ENCODE data around the gene APOA1. TPM values are rescaled to one million over a fixed set of nuclear protein-coding genes. Genes with fewer than 3 reads are reported as not detected.

APOA1 gene
- total and polyA plus RNA-seq, 10 of the 15 experiments (the other 5 are each of a cell fraction or from before 2014, with no cell fraction given) = 0.10 to 2.4 (median 0.24) TPM; not detected in 3

- DNase-seq (ENCODE audit: low read depth, low spot score) (no peak), ATAC-seq (no peak), FAIRE-seq (no peak)
- H3K79me2 ChIP-seq (ENCODE audit: control insufficient read depth, insufficient read depth, low read length) = no peaks in the 10 kb centered on the region
- H4K20me1 ChIP-seq (ENCODE audit: control insufficient read depth, insufficient read depth) = no peaks in the 10 kb centered on the region
- 37% methylated on average over 5 of the region's 5 CpGs for WGBS (ENCODE audit: insufficient coverage, insufficient replicate concordance, low lambda C conversion rate, missing lambda C conversion rate)
- H3K4me1 ChIP-seq (ENCODE audit: control insufficient read depth, insufficient read depth, low read length) = no peaks in the 10 kb centered on the region
- no peak overlapping the region for H3K27ac ChIP-seq (ENCODE audit: control insufficient read depth, insufficient read depth)
- POLR2A ChIA-PET = no interaction called here
- H3K4me2 ChIP-seq (ENCODE audit: control insufficient read depth, insufficient read depth) = no peak overlapping the region
- no TSS peak for BruUV-seq (replicated peaks)
- in situ Hi-C loops (cut with MboI) = no loop called here
- no peak for TF ChIP-seq USF2 (IDR thresholded peaks at IDR 0.05; ENCODE audit: borderline replicate concordance, low read depth, low read length)
- no peak for TF ChIP-seq SMC3 (IDR thresholded peaks at IDR 0.05; ENCODE audit: borderline replicate concordance, low read length)
- H3K36me3 ChIP-seq (ENCODE audit: control insufficient read depth in 2 of 2, insufficient read depth in 2 of 2, low read length in 1 of 2) = no peaks in the 10 kb centered on the region
- H3K9ac ChIP-seq (ENCODE audit: control insufficient read depth, insufficient read depth, low read length) = no peak overlapping the region
- H3K9me3 ChIP-seq (replicated peaks; ENCODE audit: control insufficient read depth, insufficient read depth, low read length) = no peaks in the 10 kb centered on the region
- H2AFZ ChIP-seq (ENCODE audit: control insufficient read depth, low read depth, low read length) = no peak overlapping the region
- H3K27me3 ChIP-seq (replicated peaks in 1 of 2; ENCODE audit: control insufficient read depth in 2 of 2, insufficient read depth in 2 of 2, low read length in 1 of 2) = no peaks in the 10 kb centered on the region
- RAD21 ChIA-PET (ENCODE audit: unreplicated experiment) = interaction anchor here (1.0 kb wide), 1 partner anchor 23 kb away, joined by 3 read pairs; the partner anchor contains the start of gene APOA5
- CTCF ChIA-PET = interaction anchor here (1.3 to 2.1 kb wide), 4 partner anchors 14 to 67 kb away, joined by 3 to 12 read pairs (median 8); partner anchors contain the start of gene APOA5
- intact Hi-C loops (cut with micrococcal nuclease; ENCODE audit: unreplicated experiment) = no loop called here
- no peak overlapping the region for H3K4me3 ChIP-seq
- SMC1A ChIA-PET (ENCODE audit: uncharacterized antibody, unreplicated experiment) = interaction anchor here (0.7 to 1.2 kb wide), 3 partner anchors 20 to 38 kb away, joined by 3 to 4 read pairs (median 3); no protein-coding TSS in a partner anchor
Measured at GRCh38 chr11:116813781-116814471, 23.5 kb downstream of the APOA1 start.

- POLR2A ChIA-PET = no interaction called here
- H3K27ac ChIP-seq (ENCODE audit: control insufficient read depth, insufficient read depth) = no peak overlapping the region
- H3K27me3 ChIP-seq (replicated peaks in 1 of 2; ENCODE audit: control insufficient read depth in 2 of 2, insufficient read depth in 2 of 2, low read length in 1 of 2) = no peaks in the 10 kb centered on the region
- SMC1A ChIA-PET (ENCODE audit: uncharacterized antibody, unreplicated experiment) = interaction anchor here (0.6 to 1.2 kb wide), 5 partner anchors 19 to 265 kb away, joined by 3 to 4 read pairs (median 3); no protein-coding TSS in a partner anchor
- no TSS peak for BruUV-seq (replicated peaks)
- H3K79me2 ChIP-seq (ENCODE audit: control insufficient read depth, insufficient read depth, low read length) = no peaks in the 10 kb centered on the region
- TF ChIP-seq SPI1 (IDR thresholded peaks at IDR 0.05; ENCODE audit: borderline replicate concordance, insufficient read depth, low read depth, low read length) (no peak), CTCF (IDR thresholded peaks at IDR 0.05 in 2 of 3, conservative IDR thresholded peaks at IDR 0.05 in 1 of 3; ENCODE audit: control insufficient read depth in 2 of 3, extremely low read depth in 1 of 3, insufficient read depth in 1 of 3, low read depth in 3 of 3, low read length in 3 of 3) (no peak), NFXL1 (IDR thresholded peaks at IDR 0.05; ENCODE audit: borderline replicate concordance) (no peak), DPF2 (IDR thresholded peaks at IDR 0.05) (no peak), MEF2A (IDR thresholded peaks at IDR 0.05; ENCODE audit: insufficient read depth, low read depth, low read length) (no peak), SREBF1 (IDR thresholded peaks at IDR 0.05; ENCODE audit: low read length) (no peak), ATF3 (IDR thresholded peaks at IDR 0.05; ENCODE audit: borderline replicate concordance, extremely low read depth, low read depth, low read length) (no peak)
- no peaks in the 10 kb centered on the region for H3K9me3 ChIP-seq (replicated peaks; ENCODE audit: control insufficient read depth, insufficient read depth, low read length)
- H3K9ac ChIP-seq (ENCODE audit: control insufficient read depth, insufficient read depth, low read length) = no peak overlapping the region
- DNase-seq (ENCODE audit: low read depth, low spot score) = no peak
- no peak overlapping the region for H3K4me2 ChIP-seq (ENCODE audit: control insufficient read depth, insufficient read depth)
- no peaks in the 10 kb centered on the region for H3K4me1 ChIP-seq (ENCODE audit: control insufficient read depth, insufficient read depth, low read length)
- intact Hi-C loops (cut with micrococcal nuclease; ENCODE audit: unreplicated experiment) = no loop called here
- no peak overlapping the region for H2AFZ ChIP-seq (ENCODE audit: control insufficient read depth, low read depth, low read length)
- ATAC-seq = no peak
- CTCF ChIA-PET = interaction anchor here (1.0 to 2.1 kb wide), 5 partner anchors 13 to 67 kb away, joined by 3 to 12 read pairs (median 4); partner anchors contain the start of genes APOA5 and ZPR1
- no peak for FAIRE-seq
- RAD21 ChIA-PET (ENCODE audit: unreplicated experiment) = interaction anchor here (1.0 kb wide), 1 partner anchor 22 kb away, joined by 3 read pairs; the partner anchor contains the start of gene APOA5
- WGBS (ENCODE audit: insufficient coverage, insufficient replicate concordance, low lambda C conversion rate, missing lambda C conversion rate) = 18% methylated on average over 1 of the region's 1 CpG
- H4K20me1 ChIP-seq (ENCODE audit: control insufficient read depth, insufficient read depth) = no peaks in the 10 kb centered on the region
- no peak overlapping the region for H3K4me3 ChIP-seq
- H3K36me3 ChIP-seq (ENCODE audit: control insufficient read depth in 2 of 2, insufficient read depth in 2 of 2, low read length in 1 of 2) = no peaks in the 10 kb centered on the region
- in situ Hi-C loops (cut with MboI) = no loop called here
Measured at GRCh38 chr11:116813170-116813569, 24.3 kb downstream of the APOA1 start.
